ENCODE measurements around the gene DACT2. TPM values are rescaled to one million over a fixed set of nuclear protein-coding genes. Genes with fewer than 3 reads are reported as not detected.

The DACT2 gene
- total RNA-seq, 1 experiment from 2014 or later = 4.9 TPM

DNA sequence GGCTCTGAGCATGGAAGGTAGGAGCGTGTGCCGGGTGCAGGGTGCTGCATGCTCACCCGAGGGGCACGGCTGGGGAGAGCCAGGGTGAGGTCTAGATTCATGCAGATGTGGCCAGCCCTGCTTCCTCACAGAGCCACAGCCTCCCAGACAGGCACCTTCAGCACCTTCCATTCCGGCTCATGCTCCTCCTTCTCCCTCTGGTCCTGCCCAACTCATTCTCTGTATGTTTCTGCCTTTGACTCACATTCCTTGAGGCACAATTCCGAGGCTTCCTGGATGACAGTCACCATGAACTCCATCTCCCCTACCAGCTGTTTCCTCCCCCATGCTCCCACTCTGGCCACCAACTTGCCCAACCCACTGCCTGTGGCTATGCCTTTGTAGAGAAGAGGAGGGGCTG, 35.4 kb downstream of the DACT2 start (continued):
- TF ChIP-seq PRRX2 (CRISPR knock-in tag; IDR thresholded peaks at IDR 0.05) (no peak), ZNF232 (CRISPR knock-in tag; IDR thresholded peaks at IDR 0.05) (no peak), JAZF1 (CRISPR knock-in tag; IDR thresholded peaks at IDR 0.05) (no peak), NR1H2 (CRISPR knock-in tag; IDR thresholded peaks at IDR 0.05) (no peak), ATF1 (CRISPR knock-in tag; IDR thresholded peaks at IDR 0.05) (no peak), NR2C2 (CRISPR knock-in tag; IDR thresholded peaks at IDR 0.05) (no peak)
- TF ChIP-seq, protein P1, sequence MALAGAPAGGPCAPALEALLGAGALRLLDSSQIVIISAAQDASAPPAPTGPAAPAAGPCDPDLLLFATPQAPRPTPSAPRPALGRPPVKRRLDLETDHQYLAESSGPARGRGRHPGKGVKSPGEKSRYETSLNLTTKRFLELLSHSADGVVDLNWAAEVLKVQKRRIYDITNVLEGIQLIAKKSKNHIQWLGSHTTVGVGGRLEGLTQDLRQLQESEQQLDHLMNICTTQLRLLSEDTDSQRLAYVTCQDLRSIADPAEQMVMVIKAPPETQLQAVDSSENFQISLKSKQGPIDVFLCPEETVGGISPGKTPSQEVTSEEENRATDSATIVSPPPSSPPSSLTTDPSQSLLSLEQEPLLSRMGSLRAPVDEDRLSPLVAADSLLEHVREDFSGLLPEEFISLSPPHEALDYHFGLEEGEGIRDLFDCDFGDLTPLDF (CRISPR knock-in tag; IDR thresholded peaks at IDR 0.05) = no peak
- TF ChIP-seq, protein P2, sequence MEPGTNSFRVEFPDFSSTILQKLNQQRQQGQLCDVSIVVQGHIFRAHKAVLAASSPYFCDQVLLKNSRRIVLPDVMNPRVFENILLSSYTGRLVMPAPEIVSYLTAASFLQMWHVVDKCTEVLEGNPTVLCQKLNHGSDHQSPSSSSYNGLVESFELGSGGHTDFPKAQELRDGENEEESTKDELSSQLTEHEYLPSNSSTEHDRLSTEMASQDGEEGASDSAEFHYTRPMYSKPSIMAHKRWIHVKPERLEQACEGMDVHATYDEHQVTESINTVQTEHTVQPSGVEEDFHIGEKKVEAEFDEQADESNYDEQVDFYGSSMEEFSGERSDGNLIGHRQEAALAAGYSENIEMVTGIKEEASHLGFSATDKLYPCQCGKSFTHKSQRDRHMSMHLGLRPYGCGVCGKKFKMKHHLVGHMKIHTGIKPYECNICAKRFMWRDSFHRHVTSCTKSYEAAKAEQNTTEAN (CRISPR knock-in tag; IDR thresholded peaks at IDR 0.05) = no peak
- TF ChIP-seq, protein P3, sequence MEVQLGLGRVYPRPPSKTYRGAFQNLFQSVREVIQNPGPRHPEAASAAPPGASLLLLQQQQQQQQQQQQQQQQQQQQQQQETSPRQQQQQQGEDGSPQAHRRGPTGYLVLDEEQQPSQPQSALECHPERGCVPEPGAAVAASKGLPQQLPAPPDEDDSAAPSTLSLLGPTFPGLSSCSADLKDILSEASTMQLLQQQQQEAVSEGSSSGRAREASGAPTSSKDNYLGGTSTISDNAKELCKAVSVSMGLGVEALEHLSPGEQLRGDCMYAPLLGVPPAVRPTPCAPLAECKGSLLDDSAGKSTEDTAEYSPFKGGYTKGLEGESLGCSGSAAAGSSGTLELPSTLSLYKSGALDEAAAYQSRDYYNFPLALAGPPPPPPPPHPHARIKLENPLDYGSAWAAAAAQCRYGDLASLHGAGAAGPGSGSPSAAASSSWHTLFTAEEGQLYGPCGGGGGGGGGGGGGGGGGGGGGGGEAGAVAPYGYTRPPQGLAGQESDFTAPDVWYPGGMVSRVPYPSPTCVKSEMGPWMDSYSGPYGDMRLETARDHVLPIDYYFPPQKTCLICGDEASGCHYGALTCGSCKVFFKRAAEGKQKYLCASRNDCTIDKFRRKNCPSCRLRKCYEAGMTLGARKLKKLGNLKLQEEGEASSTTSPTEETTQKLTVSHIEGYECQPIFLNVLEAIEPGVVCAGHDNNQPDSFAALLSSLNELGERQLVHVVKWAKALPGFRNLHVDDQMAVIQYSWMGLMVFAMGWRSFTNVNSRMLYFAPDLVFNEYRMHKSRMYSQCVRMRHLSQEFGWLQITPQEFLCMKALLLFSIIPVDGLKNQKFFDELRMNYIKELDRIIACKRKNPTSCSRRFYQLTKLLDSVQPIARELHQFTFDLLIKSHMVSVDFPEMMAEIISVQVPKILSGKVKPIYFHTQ (CRISPR knock-in tag; IDR thresholded peaks at IDR 0.05) = no peak
- TF ChIP-seq, protein P4, sequence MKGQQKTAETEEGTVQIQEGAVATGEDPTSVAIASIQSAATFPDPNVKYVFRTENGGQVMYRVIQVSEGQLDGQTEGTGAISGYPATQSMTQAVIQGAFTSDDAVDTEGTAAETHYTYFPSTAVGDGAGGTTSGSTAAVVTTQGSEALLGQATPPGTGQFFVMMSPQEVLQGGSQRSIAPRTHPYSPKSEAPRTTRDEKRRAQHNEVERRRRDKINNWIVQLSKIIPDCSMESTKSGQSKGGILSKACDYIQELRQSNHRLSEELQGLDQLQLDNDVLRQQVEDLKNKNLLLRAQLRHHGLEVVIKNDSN (CRISPR knock-in tag; IDR thresholded peaks at IDR 0.05) = no peak
- TF ChIP-seq, protein P5, sequence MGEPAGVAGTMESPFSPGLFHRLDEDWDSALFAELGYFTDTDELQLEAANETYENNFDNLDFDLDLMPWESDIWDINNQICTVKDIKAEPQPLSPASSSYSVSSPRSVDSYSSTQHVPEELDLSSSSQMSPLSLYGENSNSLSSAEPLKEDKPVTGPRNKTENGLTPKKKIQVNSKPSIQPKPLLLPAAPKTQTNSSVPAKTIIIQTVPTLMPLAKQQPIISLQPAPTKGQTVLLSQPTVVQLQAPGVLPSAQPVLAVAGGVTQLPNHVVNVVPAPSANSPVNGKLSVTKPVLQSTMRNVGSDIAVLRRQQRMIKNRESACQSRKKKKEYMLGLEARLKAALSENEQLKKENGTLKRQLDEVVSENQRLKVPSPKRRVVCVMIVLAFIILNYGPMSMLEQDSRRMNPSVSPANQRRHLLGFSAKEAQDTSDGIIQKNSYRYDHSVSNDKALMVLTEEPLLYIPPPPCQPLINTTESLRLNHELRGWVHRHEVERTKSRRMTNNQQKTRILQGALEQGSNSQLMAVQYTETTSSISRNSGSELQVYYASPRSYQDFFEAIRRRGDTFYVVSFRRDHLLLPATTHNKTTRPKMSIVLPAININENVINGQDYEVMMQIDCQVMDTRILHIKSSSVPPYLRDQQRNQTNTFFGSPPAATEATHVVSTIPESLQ (CRISPR knock-in tag; IDR thresholded peaks at IDR 0.05) = no peak

DNA sequence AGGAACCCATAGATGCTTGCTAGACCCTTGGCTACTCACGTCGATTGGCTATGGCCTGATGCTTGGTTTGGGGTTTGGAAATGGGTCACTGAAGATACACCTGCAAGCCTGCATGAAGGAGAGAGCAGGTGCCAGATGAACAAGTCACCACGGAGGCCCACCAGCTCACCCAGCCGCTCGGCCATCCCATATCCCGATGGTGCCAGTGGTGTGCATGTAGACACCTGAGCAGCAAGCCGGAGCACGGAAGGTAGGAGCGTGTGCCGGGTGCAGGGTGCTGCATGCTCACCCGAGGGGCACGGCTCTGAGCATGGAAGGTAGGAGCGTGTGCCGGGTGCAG, 35.9 kb downstream of the DACT2 start:
- no peaks in the 10 kb centered on the region for H3K36me3 Mint-ChIP-seq
- TF ChIP-seq TEAD4 (CRISPR knock-in tag; IDR thresholded peaks at IDR 0.05) = no peak
- TF ChIP-seq, protein P6, sequence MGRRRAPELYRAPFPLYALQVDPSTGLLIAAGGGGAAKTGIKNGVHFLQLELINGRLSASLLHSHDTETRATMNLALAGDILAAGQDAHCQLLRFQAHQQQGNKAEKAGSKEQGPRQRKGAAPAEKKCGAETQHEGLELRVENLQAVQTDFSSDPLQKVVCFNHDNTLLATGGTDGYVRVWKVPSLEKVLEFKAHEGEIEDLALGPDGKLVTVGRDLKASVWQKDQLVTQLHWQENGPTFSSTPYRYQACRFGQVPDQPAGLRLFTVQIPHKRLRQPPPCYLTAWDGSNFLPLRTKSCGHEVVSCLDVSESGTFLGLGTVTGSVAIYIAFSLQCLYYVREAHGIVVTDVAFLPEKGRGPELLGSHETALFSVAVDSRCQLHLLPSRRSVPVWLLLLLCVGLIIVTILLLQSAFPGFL (CRISPR knock-in tag; IDR thresholded peaks at IDR 0.05; ENCODE audit: borderline replicate concordance) = no peak
- no peak for TF ChIP-seq EMX1 (CRISPR knock-in tag; IDR thresholded peaks at IDR 0.05)
- no peak for TF ChIP-seq ESRRA (CRISPR knock-in tag; IDR thresholded peaks at IDR 0.05; ENCODE audit: borderline replicate concordance)
- TF ChIP-seq TEAD1 (CRISPR knock-in tag; IDR thresholded peaks at IDR 0.05) = no peak
- no peak for TF ChIP-seq NFYB (CRISPR knock-in tag; conservative IDR thresholded peaks at IDR 0.05; ENCODE audit: low read depth)
- TF ChIP-seq TCF7 (CRISPR knock-in tag; IDR thresholded peaks at IDR 0.05; ENCODE audit: low read depth) = no peak
- no peak for TF ChIP-seq SMAD3 (CRISPR knock-in tag; IDR thresholded peaks at IDR 0.05; ENCODE audit: borderline replicate concordance)
- no peak for TF ChIP-seq MXD4 (CRISPR knock-in tag; IDR thresholded peaks at IDR 0.05; ENCODE audit: borderline replicate concordance)
- no peak for TF ChIP-seq NFE2L1 (CRISPR knock-in tag; IDR thresholded peaks at IDR 0.05)
- TF ChIP-seq, protein P7, sequence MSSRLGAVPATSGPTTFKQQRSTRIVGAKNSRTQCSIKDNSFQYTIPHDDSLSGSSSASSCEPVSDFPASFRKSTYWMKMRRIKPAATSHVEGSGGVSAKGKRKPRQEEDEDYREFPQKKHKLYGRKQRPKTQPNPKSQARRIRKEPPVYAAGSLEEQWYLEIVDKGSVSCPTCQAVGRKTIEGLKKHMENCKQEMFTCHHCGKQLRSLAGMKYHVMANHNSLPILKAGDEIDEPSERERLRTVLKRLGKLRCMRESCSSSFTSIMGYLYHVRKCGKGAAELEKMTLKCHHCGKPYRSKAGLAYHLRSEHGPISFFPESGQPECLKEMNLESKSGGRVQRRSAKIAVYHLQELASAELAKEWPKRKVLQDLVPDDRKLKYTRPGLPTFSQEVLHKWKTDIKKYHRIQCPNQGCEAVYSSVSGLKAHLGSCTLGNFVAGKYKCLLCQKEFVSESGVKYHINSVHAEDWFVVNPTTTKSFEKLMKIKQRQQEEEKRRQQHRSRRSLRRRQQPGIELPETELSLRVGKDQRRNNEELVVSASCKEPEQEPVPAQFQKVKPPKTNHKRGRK (CRISPR knock-in tag; IDR thresholded peaks at IDR 0.05; ENCODE audit: borderline replicate concordance) = no peak
- TF ChIP-seq, protein P8, sequence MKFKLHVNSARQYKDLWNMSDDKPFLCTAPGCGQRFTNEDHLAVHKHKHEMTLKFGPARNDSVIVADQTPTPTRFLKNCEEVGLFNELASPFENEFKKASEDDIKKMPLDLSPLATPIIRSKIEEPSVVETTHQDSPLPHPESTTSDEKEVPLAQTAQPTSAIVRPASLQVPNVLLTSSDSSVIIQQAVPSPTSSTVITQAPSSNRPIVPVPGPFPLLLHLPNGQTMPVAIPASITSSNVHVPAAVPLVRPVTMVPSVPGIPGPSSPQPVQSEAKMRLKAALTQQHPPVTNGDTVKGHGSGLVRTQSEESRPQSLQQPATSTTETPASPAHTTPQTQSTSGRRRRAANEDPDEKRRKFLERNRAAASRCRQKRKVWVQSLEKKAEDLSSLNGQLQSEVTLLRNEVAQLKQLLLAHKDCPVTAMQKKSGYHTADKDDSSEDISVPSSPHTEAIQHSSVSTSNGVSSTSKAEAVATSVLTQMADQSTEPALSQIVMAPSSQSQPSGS (CRISPR knock-in tag; IDR thresholded peaks at IDR 0.05; ENCODE audit: borderline replicate concordance, low read depth) = no peak

More for the DNA sequence above, 35.9 kb downstream of the DACT2 start:
- Mint-ChIP-seq H3K9me3 (no peaks in the 10 kb centered on the region), H3K27me3 (ENCODE audit: low read depth) (no peaks in the 10 kb centered on the region; the same call in 1 of the 2 replicates), H3K27ac (no peak overlapping the region), H3K4me3 (no peak overlapping the region), H3K4me1 (no peaks in the 10 kb centered on the region)
- ATAC-seq (no peak), DNase-seq (ENCODE audit: low spot score) (no peak)
- CTCF ChIA-PET = no interaction called here
- POLR2A ChIA-PET = interaction anchor here (0.6 kb wide), 1 partner anchor 76 kb away, joined by 4 read pairs; no protein-coding TSS in a partner anchor
